PFSK-1 (cell line): ENCODE measurements around the gene C1orf159.

Experiments used
- POLR2AphosphoS5 ChIP-seq: IDR thresholded peaks from 2 replicates; pipeline ENCODE4 v1.6.1; 2012; ENCODE audit warnings: low read depth, mild to moderate bottlenecking, control low read depth, low read length, moderate library complexity
- TAF1 ChIP-seq: IDR thresholded peaks from 2 replicates; pipeline ENCODE4 v1.6.1; 2012; ENCODE audit warnings: low read length, control low read depth, borderline replicate concordance; ENCODE audit not compliant: insufficient read depth
- TF ChIP-seq, protein P1 (sequence below), 2 experiments: IDR thresholded peaks; 2 replicates each; pipeline versions ENCODE4 v1.6.1 to v1.8.0; 2011 to 2012; ENCODE audit warnings: low read depth in 2 of 2, low read length in 2 of 2, control low read depth in 1 of 2, inconsistent platforms in 1 of 2, mild to moderate bottlenecking in 1 of 2, moderate library complexity in 1 of 2; ENCODE audit not compliant: insufficient read depth in 1 of 2

DNA sequence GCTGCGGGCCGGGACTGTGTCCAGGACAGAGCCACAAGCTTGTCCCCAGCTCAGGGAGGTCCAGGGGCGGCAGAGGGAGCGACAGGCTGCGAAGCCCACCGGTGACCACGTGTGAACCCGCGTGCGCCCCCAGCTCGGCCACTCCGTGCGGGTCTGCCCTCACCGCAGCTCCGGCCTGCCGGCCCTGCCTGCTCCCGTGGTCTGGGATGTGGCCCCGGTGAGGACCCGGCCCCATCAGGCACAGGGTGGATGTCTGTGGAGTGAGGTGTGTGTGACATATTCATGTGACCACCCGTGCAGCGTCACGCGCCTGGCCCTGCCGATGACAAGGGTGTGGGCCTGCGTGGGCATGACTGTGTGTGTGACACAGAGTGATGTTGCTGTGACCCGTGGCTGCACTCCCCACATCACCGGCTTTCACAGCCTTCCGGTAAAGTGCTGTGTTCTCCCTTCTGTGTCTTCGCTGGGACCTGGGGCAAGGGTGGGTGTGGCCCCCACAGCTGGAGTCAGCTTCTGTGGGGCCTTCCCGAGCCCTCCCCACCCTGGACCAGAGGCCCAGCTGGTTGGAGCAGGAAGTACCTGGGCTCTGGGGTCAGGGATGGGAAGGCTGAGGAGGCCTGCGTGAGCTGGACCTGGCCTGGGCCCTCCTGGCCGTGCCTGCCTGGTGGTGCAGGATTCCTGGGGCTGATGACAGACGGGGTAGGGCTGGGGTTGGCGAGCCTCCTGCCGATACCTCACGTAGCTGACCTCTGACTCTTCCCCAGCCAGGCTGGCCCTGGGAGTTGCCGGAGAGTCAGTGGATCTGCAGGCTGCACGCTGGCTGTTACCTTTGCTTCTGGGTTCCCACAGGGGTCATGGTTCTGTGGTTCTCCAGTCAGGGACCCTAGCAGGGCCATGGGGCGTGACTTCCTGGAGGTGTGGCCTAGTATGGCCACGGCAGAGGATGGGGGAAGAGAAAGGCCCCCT, 45.9 kb downstream of the C1orf159 start:
- TF ChIP-seq, protein P1, sequence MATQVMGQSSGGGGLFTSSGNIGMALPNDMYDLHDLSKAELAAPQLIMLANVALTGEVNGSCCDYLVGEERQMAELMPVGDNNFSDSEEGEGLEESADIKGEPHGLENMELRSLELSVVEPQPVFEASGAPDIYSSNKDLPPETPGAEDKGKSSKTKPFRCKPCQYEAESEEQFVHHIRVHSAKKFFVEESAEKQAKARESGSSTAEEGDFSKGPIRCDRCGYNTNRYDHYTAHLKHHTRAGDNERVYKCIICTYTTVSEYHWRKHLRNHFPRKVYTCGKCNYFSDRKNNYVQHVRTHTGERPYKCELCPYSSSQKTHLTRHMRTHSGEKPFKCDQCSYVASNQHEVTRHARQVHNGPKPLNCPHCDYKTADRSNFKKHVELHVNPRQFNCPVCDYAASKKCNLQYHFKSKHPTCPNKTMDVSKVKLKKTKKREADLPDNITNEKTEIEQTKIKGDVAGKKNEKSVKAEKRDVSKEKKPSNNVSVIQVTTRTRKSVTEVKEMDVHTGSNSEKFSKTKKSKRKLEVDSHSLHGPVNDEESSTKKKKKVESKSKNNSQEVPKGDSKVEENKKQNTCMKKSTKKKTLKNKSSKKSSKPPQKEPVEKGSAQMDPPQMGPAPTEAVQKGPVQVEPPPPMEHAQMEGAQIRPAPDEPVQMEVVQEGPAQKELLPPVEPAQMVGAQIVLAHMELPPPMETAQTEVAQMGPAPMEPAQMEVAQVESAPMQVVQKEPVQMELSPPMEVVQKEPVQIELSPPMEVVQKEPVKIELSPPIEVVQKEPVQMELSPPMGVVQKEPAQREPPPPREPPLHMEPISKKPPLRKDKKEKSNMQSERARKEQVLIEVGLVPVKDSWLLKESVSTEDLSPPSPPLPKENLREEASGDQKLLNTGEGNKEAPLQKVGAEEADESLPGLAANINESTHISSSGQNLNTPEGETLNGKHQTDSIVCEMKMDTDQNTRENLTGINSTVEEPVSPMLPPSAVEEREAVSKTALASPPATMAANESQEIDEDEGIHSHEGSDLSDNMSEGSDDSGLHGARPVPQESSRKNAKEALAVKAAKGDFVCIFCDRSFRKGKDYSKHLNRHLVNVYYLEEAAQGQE (IDR thresholded peaks at IDR 0.05; ENCODE audit: insufficient read depth in 1 of 2, low read depth in 2 of 2, low read length in 2 of 2) = no peak
- TF ChIP-seq TAF1 = no peak
- no peak for TF ChIP-seq POLR2AphosphoS5
